Measurements from ENCODE around the gene ZFYVE1. TPM values are rescaled to one million over a fixed set of nuclear protein-coding genes. Genes with fewer than 3 reads are reported as not detected.

ZFYVE1 gene
- total RNA-seq, 1 experiment from 2014 or later, result 9.0 TPM

DNA sequence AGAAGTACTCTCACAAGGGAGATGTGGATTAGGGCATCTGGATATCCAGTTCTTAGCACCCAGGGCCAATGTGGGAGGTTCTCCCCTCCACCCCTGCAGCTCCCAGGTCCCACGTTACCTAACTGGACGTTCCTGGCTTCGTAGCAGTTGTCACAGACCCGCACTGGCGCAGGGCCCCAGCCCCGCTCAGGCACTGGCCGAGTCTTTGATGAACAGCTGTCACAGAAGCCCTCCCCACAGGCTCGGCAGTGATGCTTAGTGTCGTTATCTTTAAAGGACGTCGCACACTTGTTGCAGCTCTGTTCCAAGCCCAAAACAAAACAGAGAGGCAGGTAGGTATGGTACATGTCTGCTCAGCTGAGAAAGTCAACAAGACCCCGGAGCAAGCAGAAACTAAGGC, 52.2 kb downstream of the ZFYVE1 start:
- DNase-seq, result no peak
- intact Hi-C loops (cut with micrococcal nuclease; ENCODE audit: unreplicated experiment), result no loop called here
- BruUV-seq (replicated peaks), result no TSS peak
- Histone ChIP-seq H2AFZ (no peak overlapping the region), H4K20me1 (ENCODE audit: insufficient read depth) (no peaks in the 10 kb centered on the region), H3K9me3 (ENCODE audit: insufficient read depth, low read depth) (no peaks in the 10 kb centered on the region), H3K4me2 (no peak overlapping the region), H3K27ac (no peak overlapping the region), H3K27me3 (ENCODE audit: insufficient read depth, low read depth) (no peaks in the 10 kb centered on the region), H3K9me2 (ENCODE audit: insufficient read depth) (no peaks in the 10 kb centered on the region), H3K79me2 (ENCODE audit: low read depth) (no peaks in the 10 kb centered on the region), H3K36me3 (ENCODE audit: low read depth) (no peaks in the 10 kb centered on the region), H3K4me1 (replicated peaks; ENCODE audit: insufficient read depth) (no peaks in the 10 kb centered on the region), H3F3A (ENCODE audit: insufficient read depth, low read depth) (no peaks in the 10 kb centered on the region), H3K4me3 (no peak overlapping the region)
- ChIA-PET POLR2A (ENCODE audit: unreplicated experiment) (no interaction called here), CTCF (no interaction called here)
- TF ChIP-seq EZH2 (IDR thresholded peaks at IDR 0.05; ENCODE audit: low read depth), result no peak
- TF ChIP-seq, protein P1, sequence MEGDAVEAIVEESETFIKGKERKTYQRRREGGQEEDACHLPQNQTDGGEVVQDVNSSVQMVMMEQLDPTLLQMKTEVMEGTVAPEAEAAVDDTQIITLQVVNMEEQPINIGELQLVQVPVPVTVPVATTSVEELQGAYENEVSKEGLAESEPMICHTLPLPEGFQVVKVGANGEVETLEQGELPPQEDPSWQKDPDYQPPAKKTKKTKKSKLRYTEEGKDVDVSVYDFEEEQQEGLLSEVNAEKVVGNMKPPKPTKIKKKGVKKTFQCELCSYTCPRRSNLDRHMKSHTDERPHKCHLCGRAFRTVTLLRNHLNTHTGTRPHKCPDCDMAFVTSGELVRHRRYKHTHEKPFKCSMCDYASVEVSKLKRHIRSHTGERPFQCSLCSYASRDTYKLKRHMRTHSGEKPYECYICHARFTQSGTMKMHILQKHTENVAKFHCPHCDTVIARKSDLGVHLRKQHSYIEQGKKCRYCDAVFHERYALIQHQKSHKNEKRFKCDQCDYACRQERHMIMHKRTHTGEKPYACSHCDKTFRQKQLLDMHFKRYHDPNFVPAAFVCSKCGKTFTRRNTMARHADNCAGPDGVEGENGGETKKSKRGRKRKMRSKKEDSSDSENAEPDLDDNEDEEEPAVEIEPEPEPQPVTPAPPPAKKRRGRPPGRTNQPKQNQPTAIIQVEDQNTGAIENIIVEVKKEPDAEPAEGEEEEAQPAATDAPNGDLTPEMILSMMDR (conservative IDR thresholded peaks at IDR 0.05), result no peak

DNA sequence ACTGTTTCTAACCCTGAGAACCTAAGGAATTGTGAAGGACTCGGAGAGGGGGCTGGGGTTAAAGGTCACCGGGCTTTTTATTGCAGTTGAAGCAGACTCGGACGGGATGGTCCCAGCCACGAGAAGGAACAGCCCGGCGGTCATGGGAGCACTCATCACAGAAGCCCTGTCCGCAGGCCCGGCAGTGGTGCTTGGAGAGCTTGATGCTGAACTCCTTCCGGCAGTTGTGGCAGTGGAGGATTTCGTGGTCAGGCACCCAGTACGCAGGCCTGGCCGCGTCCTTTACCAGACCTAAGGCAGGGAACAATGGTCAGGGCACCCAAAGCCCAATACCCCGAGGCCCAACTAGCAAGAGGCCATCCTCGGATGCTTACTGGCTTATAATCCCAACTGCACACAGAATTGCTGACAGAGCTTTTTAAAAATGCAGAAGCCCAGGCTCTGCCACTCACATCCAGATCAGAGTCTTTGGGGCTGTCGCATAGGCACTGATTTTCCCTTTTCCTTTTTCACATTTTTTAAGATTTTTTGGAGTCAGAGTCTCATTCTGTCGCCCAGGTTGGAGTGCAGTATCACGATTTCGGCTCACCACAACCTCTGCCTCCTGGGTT, 56.0 kb downstream of the ZFYVE1 start:
- Histone ChIP-seq H3K9me3 (ENCODE audit: insufficient read depth, low read depth) (no peaks in the 10 kb centered on the region), H2AFZ (no peak overlapping the region), H3K79me2 (ENCODE audit: low read depth) (no peaks in the 10 kb centered on the region), H3K9me2 (ENCODE audit: insufficient read depth) (no peaks in the 10 kb centered on the region), H3K27ac (no peak overlapping the region), H3K4me2 (no peak overlapping the region), H3K4me1 (replicated peaks; ENCODE audit: insufficient read depth) (no peaks in the 10 kb centered on the region), H3K36me3 (ENCODE audit: low read depth) (no peaks in the 10 kb centered on the region), H3K4me3 (no peak overlapping the region), H3F3A (ENCODE audit: insufficient read depth, low read depth) (no peaks in the 10 kb centered on the region), H4K20me1 (ENCODE audit: insufficient read depth) (no peaks in the 10 kb centered on the region), H3K27me3 (ENCODE audit: insufficient read depth, low read depth) (no peaks in the 10 kb centered on the region)
- no TSS peak for BruUV-seq (replicated peaks)
- CTCF ChIA-PET, result no interaction called here
- POLR2A ChIA-PET (ENCODE audit: unreplicated experiment), result no interaction called here
- DNase-seq, result no peak
- TF ChIP-seq, protein P1 (conservative IDR thresholded peaks at IDR 0.05), result no peak
- no peak for TF ChIP-seq EZH2 (IDR thresholded peaks at IDR 0.05; ENCODE audit: low read depth)
- intact Hi-C loops (cut with micrococcal nuclease; ENCODE audit: unreplicated experiment), result no loop called here

DNA sequence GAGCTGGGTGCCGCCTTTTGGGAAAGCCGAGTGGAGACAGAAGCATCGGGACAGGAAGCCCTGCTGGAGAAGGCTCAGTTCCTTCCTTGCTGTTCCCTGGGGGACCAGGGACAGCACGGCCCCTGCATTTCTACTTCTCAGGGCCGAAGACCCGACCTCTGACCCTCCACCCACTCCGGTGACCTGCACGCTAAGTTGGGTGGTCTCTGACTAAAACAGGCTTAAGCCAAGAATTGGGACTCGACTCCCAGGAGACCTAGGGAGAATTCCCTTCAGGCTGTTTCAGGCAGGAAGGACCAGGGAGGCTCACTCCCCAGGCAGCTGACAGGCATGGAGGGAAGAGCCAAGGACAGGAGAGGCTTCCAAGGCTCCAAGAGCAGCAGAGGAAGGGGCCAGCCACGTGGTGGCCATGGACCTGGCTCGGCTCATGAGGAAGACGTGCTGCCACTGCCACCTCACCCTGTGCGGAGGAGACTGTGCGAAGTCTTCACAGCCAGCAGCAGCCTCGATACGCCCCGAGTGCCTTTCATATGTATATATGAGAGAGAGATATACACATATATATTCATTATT, 56.8 kb downstream of the ZFYVE1 start:
- CTCF ChIA-PET, result no interaction called here
- H3K4me3 ChIP-seq, result no peak overlapping the region
- TF ChIP-seq EZH2 (IDR thresholded peaks at IDR 0.05; ENCODE audit: low read depth), result no peak
- TF ChIP-seq, protein P1 (conservative IDR thresholded peaks at IDR 0.05), result no peak

More for the DNA sequence above, 56.8 kb downstream of the ZFYVE1 start:
- BruUV-seq (replicated peaks), result no TSS peak
- Histone ChIP-seq H3K79me2 (ENCODE audit: low read depth) (no peaks in the 10 kb centered on the region), H2AFZ (no peak overlapping the region), H3K9me2 (ENCODE audit: insufficient read depth) (no peaks in the 10 kb centered on the region), H3F3A (ENCODE audit: insufficient read depth, low read depth) (no peaks in the 10 kb centered on the region), H3K4me2 (no peak overlapping the region), H3K4me1 (replicated peaks; ENCODE audit: insufficient read depth) (no peaks in the 10 kb centered on the region), H4K20me1 (ENCODE audit: insufficient read depth) (no peaks in the 10 kb centered on the region), H3K27me3 (ENCODE audit: insufficient read depth, low read depth) (no peaks in the 10 kb centered on the region), H3K36me3 (ENCODE audit: low read depth) (no peaks in the 10 kb centered on the region), H3K9me3 (ENCODE audit: insufficient read depth, low read depth) (no peaks in the 10 kb centered on the region), H3K27ac (no peak overlapping the region)
- no peak for DNase-seq
- intact Hi-C loops (cut with micrococcal nuclease; ENCODE audit: unreplicated experiment), result no loop called here
- POLR2A ChIA-PET (ENCODE audit: unreplicated experiment), result no interaction called here

Data from PC-9 (cell line).